Measurements from ENCODE around the gene GNG14.

DNA sequence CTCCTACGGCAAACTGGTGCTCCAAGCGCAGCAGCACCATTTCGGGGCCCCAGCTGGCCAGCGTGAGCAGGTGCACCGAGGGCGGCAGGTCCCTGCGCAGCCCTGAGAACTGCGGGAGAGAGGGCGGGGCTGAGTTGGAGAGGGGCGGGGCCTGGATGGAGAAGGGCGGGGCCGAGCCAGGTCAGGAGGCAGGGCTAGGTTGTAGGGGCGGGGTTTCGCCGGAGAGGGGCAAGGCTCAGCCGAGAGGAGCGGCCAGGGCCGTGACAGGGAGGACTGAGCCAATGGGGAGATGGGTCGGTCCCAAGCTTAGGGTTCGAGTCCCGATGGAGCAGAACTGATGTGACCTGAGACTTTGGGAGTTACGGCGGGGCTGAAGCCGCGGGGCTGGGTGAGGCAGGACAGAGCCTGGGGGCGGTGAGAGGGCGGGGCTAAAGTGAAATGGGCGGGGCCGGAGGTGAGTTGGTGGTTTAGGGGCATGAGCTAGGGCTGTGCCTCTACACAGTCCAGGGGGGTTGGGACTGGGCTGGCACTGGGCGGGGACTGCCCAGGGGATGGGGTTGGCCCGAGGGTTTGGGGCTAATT, 40.2 kb upstream of the GNG14 start:
- TF ChIP-seq POLR2A (IDR thresholded peaks at IDR 0.05; ENCODE audit: low read depth, low read length) (no peak), POLR2AphosphoS5 (IDR thresholded peaks at IDR 0.05; ENCODE audit: insufficient read depth, low read depth, low read length) (no peak), EZH2 (IDR thresholded peaks at IDR 0.05; ENCODE audit: borderline replicate concordance, low read depth, low read length, severe bottlenecking) (no peak), JUN (IDR thresholded peaks at IDR 0.05; ENCODE audit: borderline replicate concordance, insufficient read depth, insufficient read length, low read depth) (no peak)
- TF ChIP-seq, protein P1, sequence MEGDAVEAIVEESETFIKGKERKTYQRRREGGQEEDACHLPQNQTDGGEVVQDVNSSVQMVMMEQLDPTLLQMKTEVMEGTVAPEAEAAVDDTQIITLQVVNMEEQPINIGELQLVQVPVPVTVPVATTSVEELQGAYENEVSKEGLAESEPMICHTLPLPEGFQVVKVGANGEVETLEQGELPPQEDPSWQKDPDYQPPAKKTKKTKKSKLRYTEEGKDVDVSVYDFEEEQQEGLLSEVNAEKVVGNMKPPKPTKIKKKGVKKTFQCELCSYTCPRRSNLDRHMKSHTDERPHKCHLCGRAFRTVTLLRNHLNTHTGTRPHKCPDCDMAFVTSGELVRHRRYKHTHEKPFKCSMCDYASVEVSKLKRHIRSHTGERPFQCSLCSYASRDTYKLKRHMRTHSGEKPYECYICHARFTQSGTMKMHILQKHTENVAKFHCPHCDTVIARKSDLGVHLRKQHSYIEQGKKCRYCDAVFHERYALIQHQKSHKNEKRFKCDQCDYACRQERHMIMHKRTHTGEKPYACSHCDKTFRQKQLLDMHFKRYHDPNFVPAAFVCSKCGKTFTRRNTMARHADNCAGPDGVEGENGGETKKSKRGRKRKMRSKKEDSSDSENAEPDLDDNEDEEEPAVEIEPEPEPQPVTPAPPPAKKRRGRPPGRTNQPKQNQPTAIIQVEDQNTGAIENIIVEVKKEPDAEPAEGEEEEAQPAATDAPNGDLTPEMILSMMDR (IDR thresholded peaks at IDR 0.05; ENCODE audit: extremely low read depth in 1 of 2, insufficient read depth in 1 of 2, low read depth in 1 of 2, low read length in 2 of 2), result no peak
- TF ChIP-seq, protein P2, sequence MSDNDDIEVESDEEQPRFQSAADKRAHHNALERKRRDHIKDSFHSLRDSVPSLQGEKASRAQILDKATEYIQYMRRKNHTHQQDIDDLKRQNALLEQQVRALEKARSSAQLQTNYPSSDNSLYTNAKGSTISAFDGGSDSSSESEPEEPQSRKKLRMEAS (IDR thresholded peaks at IDR 0.05; ENCODE audit: insufficient read depth, insufficient read length), result no peak

All from endothelial cell of umbilical vein (primary cell).